Amniotic stem cell (primary cell): ENCODE results near the gene ALX4.

Experiments used
- DNase-seq: peaks from one replicate; lab custom pipeline; 2025; lab: John Stamatoyannopoulos, UW

The ALX4 gene

GRCh38 chr11:44335052-44335760, 25.3 kb upstream of the ALX4 start:
- DNase-seq: no peak

DNA sequence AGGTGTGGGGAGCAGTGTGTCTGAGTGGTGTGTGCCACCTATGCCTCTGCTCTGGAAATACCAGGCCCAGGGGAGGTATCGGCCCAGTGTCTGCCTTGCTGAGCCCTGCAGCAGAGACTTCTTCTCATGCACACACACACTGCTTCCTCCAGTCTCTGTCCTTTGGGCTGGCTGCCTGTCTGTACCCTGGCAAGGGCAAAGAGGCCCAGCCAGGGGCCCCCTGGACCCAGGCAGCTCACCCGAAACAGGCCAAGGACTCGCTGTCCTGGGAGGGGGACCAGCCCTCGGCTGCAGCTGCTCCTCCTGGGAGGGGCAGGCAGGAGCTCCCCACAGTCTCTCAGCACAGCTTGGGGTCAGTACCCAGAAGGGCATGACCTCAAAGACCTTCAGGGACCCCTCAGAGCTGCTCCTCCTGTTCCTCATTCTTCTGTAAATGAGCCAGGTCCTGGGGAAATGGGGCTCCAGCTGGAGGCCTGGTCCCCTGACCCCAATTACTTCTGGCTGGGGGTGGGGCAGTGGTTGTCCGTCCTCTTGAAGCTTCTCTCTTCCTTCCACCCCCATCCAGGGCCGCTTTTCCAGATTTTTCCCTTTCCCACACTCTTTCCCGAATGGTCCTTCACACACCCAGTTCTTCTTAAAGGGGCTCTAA, 24.5 kb upstream of the ALX4 start:
- DNase-seq: no peak

GRCh38 chr11:44333271-44334218, 23.6 kb upstream of the ALX4 start:
- DNase-seq: no peak

- no peak for DNase-seq
Observed at GRCh38 chr11:44332665-44333064, 22.7 kb upstream of the ALX4 start.

- no peak for DNase-seq
Observed at GRCh38 chr11:44329472-44330230, 19.7 kb upstream of the ALX4 start.

DNA sequence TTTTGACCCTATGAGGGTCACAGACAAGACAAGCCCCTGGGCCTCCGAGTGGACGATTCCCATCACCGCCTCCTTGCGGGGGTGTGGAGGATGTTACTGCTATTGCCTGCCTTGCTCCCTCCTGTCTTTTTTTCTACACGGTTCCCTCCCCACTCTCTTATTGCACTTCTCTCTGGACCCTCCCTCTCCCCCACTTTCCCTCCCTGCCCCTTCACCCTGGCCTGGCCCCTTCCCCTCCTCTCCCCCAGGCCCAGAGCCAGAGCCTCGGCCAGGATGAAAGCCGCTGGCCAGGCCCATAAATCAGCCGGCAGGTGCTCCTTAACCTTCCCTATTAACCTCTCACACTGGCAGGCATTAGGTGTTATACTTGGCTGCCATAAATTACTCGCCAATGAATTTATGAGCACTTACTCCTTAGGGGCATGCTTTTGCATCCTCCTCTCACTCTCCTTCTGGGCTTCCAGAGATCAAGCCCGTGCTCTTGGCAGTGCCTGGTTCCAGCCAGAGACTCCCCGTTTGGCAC, 18.3 kb upstream of the ALX4 start:
- DNase-seq: no peak

GRCh38 chr11:44327730-44328129, 17.8 kb upstream of the ALX4 start:
- no peak for DNase-seq

- DNase-seq: no peak
Observed at GRCh38 chr11:44326615-44327475, 16.9 kb upstream of the ALX4 start.

GRCh38 chr11:44325698-44326097, 15.8 kb upstream of the ALX4 start:
- no peak for DNase-seq

GRCh38 chr11:44324749-44325525, 15.0 kb upstream of the ALX4 start:
- no peak for DNase-seq

DNA sequence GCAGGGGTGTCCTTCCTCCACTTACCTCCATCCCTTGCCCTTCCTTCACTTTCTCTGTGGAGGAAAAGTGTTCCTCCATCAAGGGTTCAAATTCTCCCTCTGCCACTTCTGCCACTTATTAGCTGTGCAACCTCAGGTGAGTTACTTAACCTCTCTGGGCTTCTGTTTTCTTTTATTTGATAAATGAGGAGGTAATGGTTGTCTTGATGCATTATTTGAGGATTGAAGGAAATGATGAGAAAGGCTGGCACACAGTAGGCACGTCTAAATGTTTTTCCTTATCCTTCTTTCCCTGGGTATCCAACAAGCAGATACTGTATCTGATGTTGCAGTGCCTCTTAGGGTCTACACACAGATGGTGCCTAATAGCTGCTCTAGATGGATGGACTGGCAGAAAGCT, 14.3 kb upstream of the ALX4 start:
- DNase-seq: no peak

- DNase-seq: no peak
Observed at GRCh38 chr11:44322243-44322642, 12.3 kb upstream of the ALX4 start.

- DNase-seq: no peak
Observed at GRCh38 chr11:44321059-44321458, 11.1 kb upstream of the ALX4 start.

- DNase-seq: no peak
Observed at GRCh38 chr11:44320289-44320973, 10.5 kb upstream of the ALX4 start.

GRCh38 chr11:44319552-44320288, 9.8 kb upstream of the ALX4 start:
- no peak for DNase-seq

GRCh38 chr11:44319170-44319551, 9.2 kb upstream of the ALX4 start:
- no peak for DNase-seq

- DNase-seq: no peak
Observed at GRCh38 chr11:44318369-44318768, 8.4 kb upstream of the ALX4 start.

DNA sequence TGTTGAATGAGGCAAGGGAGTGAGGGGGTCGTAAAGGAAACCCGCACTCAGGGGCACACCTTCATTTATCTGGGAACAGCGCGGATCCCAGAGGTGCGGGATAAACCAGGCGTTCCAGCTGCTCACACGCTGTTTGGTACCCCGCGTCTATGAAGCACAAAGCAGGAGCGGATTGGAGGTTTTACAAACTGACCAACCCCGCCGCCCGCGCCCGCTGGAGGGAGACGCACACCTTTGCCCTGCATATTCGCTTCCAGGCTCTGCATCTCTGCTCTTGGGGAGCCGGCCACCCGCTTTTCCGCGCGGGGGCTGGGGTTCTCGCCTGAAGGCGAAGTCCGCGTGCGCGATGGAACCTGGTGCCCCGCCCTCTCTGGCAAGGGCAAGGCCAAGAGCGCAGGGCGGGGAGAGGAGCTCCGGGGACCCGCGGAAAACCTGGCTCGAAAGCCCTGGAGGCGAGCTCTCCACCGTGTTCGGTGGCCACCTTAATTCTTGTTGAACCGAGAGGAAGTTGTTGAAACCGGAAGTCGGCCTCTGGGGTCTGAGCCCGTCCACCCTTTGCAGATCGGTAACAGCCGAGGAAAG, 6.8 kb upstream of the ALX4 start:
- DNase-seq: no peak
